WTC11 (cell line): Measurements from ENCODE around the gene RSPH1. TPM values are rescaled to one million over a fixed set of nuclear protein-coding genes. Genes with fewer than 3 reads are reported as not detected.

Source experiments
- ATAC-seq: fragments of 200-7000 bp; cut with Tn5 transposase; 2 replicates; pipeline ENCODE4 v1.10.0; 2021; ENCODE audit warnings: mild to moderate bottlenecking, moderate library complexity
- CTCF ChIA-PET: fragments of 300-600 bp; sonication (Branson Sonifier 250); formaldehyde crosslinking; loops from one replicate; lab custom pipeline; 2021; ENCODE audit warnings: antibody characterized with exemption; lab: Charles Lee
- POLR2A ChIA-PET: fragments of 350-600 bp; sonication (Branson Sonifier 250); formaldehyde crosslinking; loops from one replicate; lab custom pipeline; 2021; ENCODE audit warnings: antibody characterized with exemption; lab: Charles Lee
- DNase-seq: peaks from one replicate; pipeline ENCODE4 v3.0.0; 2021; ENCODE audit warnings: low spot score
- H3K27ac Mint-ChIP-seq: 2 replicates; pipeline ENCODE4 v1.8.0; 2021; ENCODE audit warnings: mixed read lengths
- H3K27me3 Mint-ChIP-seq: 2 replicates; pipeline ENCODE4 v1.8.0; 2021; ENCODE audit warnings: low read depth, mild to moderate bottlenecking, moderate library complexity, mixed read lengths
- H3K36me3 Mint-ChIP-seq: 2 replicates; pipeline ENCODE4 v1.8.0; 2021; ENCODE audit warnings: mixed read lengths
- H3K4me1 Mint-ChIP-seq: 2 replicates; pipeline ENCODE4 v1.8.0; 2022; ENCODE audit warnings: mixed read lengths
- H3K4me3 Mint-ChIP-seq: 2 replicates; pipeline ENCODE4 v1.8.0; 2021; ENCODE audit warnings: mild to moderate bottlenecking, moderate library complexity, mixed read lengths
- H3K9me3 Mint-ChIP-seq: 2 replicates; pipeline ENCODE4 v1.8.0; 2021; ENCODE audit warnings: mixed read lengths
- ATF2 ChIP-seq: sonication (generic); formaldehyde crosslinking; IDR thresholded peaks from 2 replicates; pipeline ENCODE4 v1.8.1; 2022; ENCODE audit warnings: low read depth, missing genetic modification reagents, borderline replicate concordance
- CDX4 ChIP-seq: fragments of 250-450 bp; sonication (Bioruptor Pico); IDR thresholded peaks from 2 replicates; pipeline ENCODE4 v1.9.0; 2021; ENCODE audit warnings: moderate library complexity, mild to moderate bottlenecking, inconsistent platforms, borderline replicate concordance
- CTCF ChIP-seq: fragments of 200-600 bp; IDR thresholded peaks from 2 replicates; pipeline ENCODE4 v1.8.0; 2022; ENCODE audit warnings: antibody characterized with exemption
- E2F4 ChIP-seq: sonication (generic); formaldehyde crosslinking; IDR thresholded peaks from 2 replicates; pipeline ENCODE4 v1.8.1; 2022; ENCODE audit warnings: low read depth, mild to moderate bottlenecking, moderate library complexity, missing genetic modification reagents, borderline replicate concordance
- EMX1 ChIP-seq: fragments of 250-450 bp; sonication (Bioruptor Pico); IDR thresholded peaks from 2 replicates; pipeline ENCODE4 v1.8.0; 2021; ENCODE audit warnings: mild to moderate bottlenecking
- FOXJ3 ChIP-seq: sonication (generic); formaldehyde crosslinking; IDR thresholded peaks from 2 replicates; pipeline ENCODE4 v1.9.0; 2021; ENCODE audit warnings: missing genetic modification reagents, mild to moderate bottlenecking, borderline replicate concordance
- GABPB1 ChIP-seq: sonication (generic); formaldehyde crosslinking; IDR thresholded peaks from 2 replicates; pipeline ENCODE4 v1.8.1; 2023; ENCODE audit warnings: mild to moderate bottlenecking, missing genetic modification reagents
- GTF2I ChIP-seq: fragments of 250-450 bp; sonication (Bioruptor Pico); conservative IDR thresholded peaks from 2 replicates; pipeline ENCODE4 v1.4.0; 2021; ENCODE audit warnings: mild to moderate bottlenecking
- JAZF1 ChIP-seq: fragments of 250-450 bp; sonication (Bioruptor Pico); IDR thresholded peaks from 2 replicates; pipeline ENCODE4 v1.9.0; 2021; ENCODE audit warnings: moderate library complexity, mild to moderate bottlenecking, inconsistent platforms
- JUN ChIP-seq: sonication (generic); formaldehyde crosslinking; IDR thresholded peaks from 2 replicates; pipeline ENCODE4 v1.8.0; 2023; ENCODE audit warnings: mild to moderate bottlenecking, missing genetic modification reagents
- NR3C1 ChIP-seq: sonication (generic); formaldehyde crosslinking; conservative IDR thresholded peaks from 2 replicates; pipeline ENCODE4 v1.8.1; 2023; ENCODE audit warnings: low read depth, mild to moderate bottlenecking, missing genetic modification reagents
- RELA ChIP-seq: sonication (generic); formaldehyde crosslinking; IDR thresholded peaks from 2 replicates; pipeline ENCODE4 v1.8.1; 2022; ENCODE audit warnings: missing genetic modification reagents, mild to moderate bottlenecking, borderline replicate concordance
- RORB ChIP-seq: fragments of 250-450 bp; sonication (Bioruptor Pico); IDR thresholded peaks from 2 replicates; pipeline ENCODE4 v1.9.0; 2021; ENCODE audit warnings: mild to moderate bottlenecking
- STAT6 ChIP-seq: sonication (generic); formaldehyde crosslinking; conservative IDR thresholded peaks from 2 replicates; pipeline ENCODE4 v1.8.1; 2023; ENCODE audit warnings: mild to moderate bottlenecking, low read depth, missing genetic modification reagents, moderate library complexity
- TCF7 ChIP-seq: sonication (generic); formaldehyde crosslinking; IDR thresholded peaks from 2 replicates; pipeline ENCODE4 v1.8.0; 2022; ENCODE audit warnings: mild to moderate bottlenecking, low read depth, missing genetic modification reagents, moderate library complexity
- TP53 ChIP-seq: sonication (generic); formaldehyde crosslinking; IDR thresholded peaks from 2 replicates; pipeline ENCODE4 v1.8.1; 2023; ENCODE audit warnings: mild to moderate bottlenecking, missing genetic modification reagents
- USF1 ChIP-seq: sonication (generic); formaldehyde crosslinking; IDR thresholded peaks from 2 replicates; pipeline ENCODE4 v1.8.0; 2022; ENCODE audit warnings: mild to moderate bottlenecking, missing genetic modification reagents
- ZNF263 ChIP-seq: sonication (generic); formaldehyde crosslinking; IDR thresholded peaks from 2 replicates; pipeline ENCODE4 v1.8.1; 2022; ENCODE audit warnings: low read depth, mild to moderate bottlenecking, moderate library complexity, missing genetic modification reagents
- total RNA-seq: library from RNA; stranded (reverse); gene quantifications from 3 replicates; pipeline ENCODE4 v1.2.3, GENCODE V29; 2021

Gene RSPH1
- total RNA-seq, 1 experiment from 2014 or later: 0.11 TPM

GRCh38 chr21:42534421-42535378, 38.7 kb upstream of the RSPH1 start:
- TF ChIP-seq RELA (CRISPR knock-in tag) (no peak), NR3C1 (CRISPR knock-in tag) (no peak), CTCF (no peak), ZNF263 (CRISPR knock-in tag) (no peak), ATF2 (CRISPR knock-in tag) (no peak), JAZF1 (CRISPR knock-in tag) (no peak), GABPB1 (CRISPR knock-in tag) (no peak), CDX4 (CRISPR knock-in tag) (no peak), TP53 (no peak), EMX1 (CRISPR knock-in tag) (no peak), TCF7 (CRISPR knock-in tag) (no peak), RORB (no peak), USF1 (CRISPR knock-in tag) (no peak), E2F4 (CRISPR knock-in tag) (no peak), JUN (CRISPR knock-in tag) (no peak), FOXJ3 (CRISPR knock-in tag) (no peak), STAT6 (CRISPR knock-in tag) (no peak), GTF2I (CRISPR knock-in tag) (no peak)
- TF ChIP-seq, all 79 proteins: peak for 0
- ChIA-PET POLR2A (no interaction called here), CTCF (interaction anchor here (0.9 kb wide), 1 partner anchor 154 kb away, joined by 3 read pairs; no protein-coding TSS in a partner anchor)
- DNase-seq: no peak
- no peak for ATAC-seq
- Mint-ChIP-seq H3K4me3 (no peak overlapping the region), H3K36me3 (peaks cover 5% of the 10 kb centered on the region; the same call in 1 of the 2 replicates), H3K27me3 (no peaks in the 10 kb centered on the region), H3K27ac (peak overlapping the region; percentile 69; the same call in 1 of the 2 replicates), H3K4me1 (peaks cover 18% of the 10 kb centered on the region), H3K9me3 (no peaks in the 10 kb centered on the region)
